ENCODE measurements around the gene VPS13D.

DNA sequence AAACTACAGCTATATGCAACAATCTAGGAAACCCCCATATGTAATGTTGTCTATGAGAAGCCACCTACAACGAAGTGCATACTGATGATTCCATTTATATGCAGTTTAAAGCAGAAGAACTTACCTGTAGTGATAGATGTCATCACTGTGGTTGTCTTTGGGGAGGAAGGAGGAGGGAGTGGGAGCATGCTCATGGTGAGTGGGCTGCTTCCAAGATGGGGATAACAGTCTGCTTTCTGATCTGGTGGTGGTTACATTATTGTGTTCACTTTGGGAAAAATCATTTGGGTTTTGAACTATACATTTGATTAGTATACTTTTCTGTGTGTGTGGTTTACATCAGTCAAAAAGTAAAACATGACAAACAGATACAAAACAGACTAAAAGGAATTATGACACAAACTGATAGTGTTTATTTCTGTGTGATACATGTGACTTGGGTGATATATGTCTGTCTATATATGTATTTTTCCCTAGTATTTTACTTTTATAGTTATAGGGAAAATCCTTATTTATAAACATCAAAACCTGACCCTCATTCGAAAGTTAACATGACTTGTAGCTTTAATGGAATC, 184.7 kb downstream of the VPS13D start:
- no peak for TF ChIP-seq POLR2AphosphoS5 (IDR thresholded peaks at IDR 0.05)
- TF ChIP-seq, protein P1, sequence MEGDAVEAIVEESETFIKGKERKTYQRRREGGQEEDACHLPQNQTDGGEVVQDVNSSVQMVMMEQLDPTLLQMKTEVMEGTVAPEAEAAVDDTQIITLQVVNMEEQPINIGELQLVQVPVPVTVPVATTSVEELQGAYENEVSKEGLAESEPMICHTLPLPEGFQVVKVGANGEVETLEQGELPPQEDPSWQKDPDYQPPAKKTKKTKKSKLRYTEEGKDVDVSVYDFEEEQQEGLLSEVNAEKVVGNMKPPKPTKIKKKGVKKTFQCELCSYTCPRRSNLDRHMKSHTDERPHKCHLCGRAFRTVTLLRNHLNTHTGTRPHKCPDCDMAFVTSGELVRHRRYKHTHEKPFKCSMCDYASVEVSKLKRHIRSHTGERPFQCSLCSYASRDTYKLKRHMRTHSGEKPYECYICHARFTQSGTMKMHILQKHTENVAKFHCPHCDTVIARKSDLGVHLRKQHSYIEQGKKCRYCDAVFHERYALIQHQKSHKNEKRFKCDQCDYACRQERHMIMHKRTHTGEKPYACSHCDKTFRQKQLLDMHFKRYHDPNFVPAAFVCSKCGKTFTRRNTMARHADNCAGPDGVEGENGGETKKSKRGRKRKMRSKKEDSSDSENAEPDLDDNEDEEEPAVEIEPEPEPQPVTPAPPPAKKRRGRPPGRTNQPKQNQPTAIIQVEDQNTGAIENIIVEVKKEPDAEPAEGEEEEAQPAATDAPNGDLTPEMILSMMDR (IDR thresholded peaks at IDR 0.05 in 8 of 11, conservative IDR thresholded peaks at IDR 0.05 in 3 of 11), result no peak
